Cerebellar nuclear complex (tissue), 1 donor: ENCODE measurements around the gene VTA1.
A peak's percentile ranks its signal among the peaks of the same experiment; 100 is the strongest.
"Not testable (repeated sequence)": the region's sequence is repeated elsewhere in the genome, so short reads cannot be mapped to it uniquely, and the experiment has no call there.

ENCODE experiments used
- DNase-seq, 2 experiments: peaks; one replicate each; lab custom pipeline; 2025; lab: John Stamatoyannopoulos, UW

VTA1 gene, protein sequence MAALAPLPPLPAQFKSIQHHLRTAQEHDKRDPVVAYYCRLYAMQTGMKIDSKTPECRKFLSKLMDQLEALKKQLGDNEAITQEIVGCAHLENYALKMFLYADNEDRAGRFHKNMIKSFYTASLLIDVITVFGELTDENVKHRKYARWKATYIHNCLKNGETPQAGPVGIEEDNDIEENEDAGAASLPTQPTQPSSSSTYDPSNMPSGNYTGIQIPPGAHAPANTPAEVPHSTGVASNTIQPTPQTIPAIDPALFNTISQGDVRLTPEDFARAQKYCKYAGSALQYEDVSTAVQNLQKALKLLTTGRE

DNA sequence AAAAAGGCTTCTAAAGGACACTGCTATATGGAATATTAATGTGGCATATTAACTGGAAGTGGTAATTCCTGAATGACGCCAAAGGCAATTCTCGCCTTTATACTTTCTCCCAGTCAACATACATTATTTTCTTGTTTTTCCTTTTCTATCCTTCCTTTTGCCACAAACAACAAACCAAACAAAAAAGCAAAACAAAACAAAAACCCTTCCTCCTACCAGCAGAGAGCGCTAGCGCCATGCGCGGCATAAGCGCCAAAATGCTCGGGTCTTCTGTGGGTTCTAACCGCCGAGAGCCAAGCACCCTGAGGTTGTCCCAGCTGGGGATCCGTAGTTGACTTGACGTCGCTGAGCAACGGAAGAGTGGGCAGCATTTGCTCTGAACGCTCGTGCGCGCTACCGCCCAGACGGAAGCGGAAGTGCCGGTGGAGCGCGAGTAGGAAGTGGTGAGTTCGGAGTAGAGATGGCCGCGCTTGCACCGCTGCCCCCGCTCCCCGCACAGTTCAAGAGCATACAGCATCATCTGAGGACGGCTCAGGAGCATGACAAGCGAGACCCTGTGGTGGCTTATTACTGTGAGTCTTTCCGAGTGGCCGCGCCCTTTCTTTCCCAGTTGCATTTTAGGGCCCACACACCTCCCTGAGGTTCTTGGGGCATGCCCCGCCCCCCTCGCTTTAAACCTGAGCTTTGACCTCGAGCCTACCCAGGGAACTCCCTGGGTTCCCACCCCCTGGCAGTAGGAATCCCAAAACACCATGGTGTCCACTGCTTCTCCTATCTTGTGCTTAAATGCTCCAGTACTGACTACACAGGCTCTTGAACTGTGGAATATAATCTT lies at the start of gene VTA1, which contains the start of gene NMBR:
Gene VTA1, plus strand, starts transcription at position 436 of the 835 bp plus-strand sequence. Its CDS starts 25 bp downstream, at position 461.
Gene NMBR, minus strand, starts transcription at position 295 of the 835 bp plus-strand sequence. CDS start 58,464 bp downstream, outside the sequence.
- peak; percentile 57 to 90 for DNase-seq

DNA sequence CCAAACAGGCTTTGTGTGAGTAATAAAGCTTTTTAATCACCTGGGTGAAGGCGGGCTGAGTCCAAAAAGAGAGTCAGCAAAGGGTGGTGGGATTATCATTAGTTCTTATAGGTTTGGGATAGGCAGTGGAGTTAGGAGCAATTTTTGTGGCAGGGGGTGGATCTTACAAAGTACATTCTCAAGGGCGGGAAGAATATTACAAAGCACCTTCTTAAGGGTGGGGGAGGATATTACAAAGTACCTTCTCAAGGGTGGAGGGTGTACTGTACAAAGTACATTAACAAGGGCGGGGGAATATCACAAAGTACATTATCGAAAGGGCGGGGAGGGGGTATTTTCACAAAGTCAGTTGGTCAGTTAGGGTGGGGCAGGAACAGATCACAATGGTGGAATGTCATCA lies 42.2 kb upstream of the VTA1 start:
- not testable (repeated sequence) for DNase-seq

GRCh38 chr6:142110820-142111219 lies 36.2 kb upstream of the VTA1 start:
- not testable (repeated sequence) for DNase-seq

DNA sequence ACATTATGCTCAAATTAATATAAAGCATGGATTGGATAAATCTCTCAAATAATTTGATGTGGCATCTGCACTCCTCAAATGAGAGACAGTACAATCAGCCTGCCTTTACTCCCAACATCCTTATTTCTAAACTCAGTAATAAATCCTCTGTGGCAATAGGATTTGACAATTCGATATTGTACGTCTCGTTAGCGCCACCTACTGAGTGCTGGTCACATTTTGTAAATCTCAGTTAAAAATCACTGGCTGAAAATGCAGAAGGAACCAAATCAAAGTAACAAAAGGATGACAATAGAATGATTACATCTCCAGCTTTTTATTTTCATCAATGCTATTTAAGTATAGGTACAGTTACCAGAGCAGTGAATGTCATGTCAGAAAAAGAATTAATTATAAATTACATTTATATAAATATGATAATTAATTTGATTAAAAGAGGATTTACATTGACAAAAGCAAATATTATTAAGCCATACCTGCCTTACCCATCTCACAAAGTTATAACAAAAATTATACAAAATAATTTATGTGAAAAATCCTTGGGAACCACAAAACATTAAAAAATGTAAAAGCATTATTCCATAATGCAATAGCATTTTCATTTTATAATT lies 34.5 kb upstream of the VTA1 start:
- no peak for DNase-seq

GRCh38 chr6:142117366-142117765 lies 29.7 kb upstream of the VTA1 start:
- no peak for DNase-seq

DNA sequence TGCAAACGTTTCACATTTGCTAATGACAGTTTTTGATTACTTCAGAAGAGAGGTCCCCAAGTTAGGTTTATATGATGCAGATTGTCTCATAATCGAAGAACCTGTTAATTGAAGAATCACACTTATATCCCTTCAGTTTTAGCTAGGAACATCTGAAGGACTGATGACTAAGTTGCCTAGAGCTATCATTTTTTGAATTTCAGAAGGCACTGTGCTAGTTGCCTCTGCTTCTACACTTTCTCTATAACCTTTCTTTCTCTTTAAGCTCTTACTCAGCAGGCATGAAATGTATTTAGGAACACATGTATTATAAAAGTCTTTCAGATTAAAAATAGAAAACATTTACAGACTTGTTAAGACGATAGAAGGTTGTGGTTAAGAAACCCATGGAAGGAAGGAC lies 28.7 kb upstream of the VTA1 start:
- DNase-seq, result no peak

GRCh38 chr6:142118925-142119324 lies 28.1 kb upstream of the VTA1 start:
- no peak for DNase-seq

DNA sequence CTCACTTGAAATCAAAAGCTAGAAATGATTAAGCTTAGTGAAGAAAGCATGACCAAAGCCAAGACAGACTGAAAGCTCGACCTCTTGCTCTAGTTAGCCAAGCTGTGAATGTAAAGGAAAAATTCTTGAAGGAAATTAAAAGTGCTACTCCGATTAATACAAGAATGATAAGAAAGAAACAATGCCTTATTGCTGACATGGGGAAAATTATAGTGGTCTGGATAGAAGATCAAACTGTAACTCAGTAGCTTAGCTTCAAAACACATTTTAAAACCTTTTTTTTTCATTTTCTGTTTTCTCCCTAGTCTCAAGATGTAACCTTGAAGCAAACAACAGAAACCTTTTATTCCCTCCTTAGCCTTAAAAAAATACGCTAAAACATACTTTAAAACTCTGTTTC lies 25.7 kb upstream of the VTA1 start:
- DNase-seq, result no peak

GRCh38 chr6:142130814-142131213 lies 16.2 kb upstream of the VTA1 start:
- no peak for DNase-seq

DNA sequence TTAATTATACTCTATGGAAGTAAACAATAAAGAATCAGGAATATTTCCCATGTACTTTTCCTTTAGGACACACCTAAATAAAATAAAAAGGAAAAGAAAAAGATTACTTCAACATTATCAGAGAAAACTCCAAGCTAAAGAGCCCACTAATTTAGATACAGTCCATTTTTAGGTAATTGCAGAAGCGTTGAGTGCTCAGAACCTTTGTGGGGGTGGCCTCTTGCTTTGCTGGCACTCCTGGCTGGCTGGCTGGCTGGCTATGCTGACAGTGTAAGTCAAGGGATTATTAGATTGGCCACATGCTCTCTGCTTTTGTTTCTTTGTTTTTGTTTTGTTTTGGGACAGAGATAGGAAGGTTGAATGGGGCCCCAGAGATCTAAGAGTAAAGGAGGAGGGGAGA lies 14.4 kb upstream of the VTA1 start, which contains the start of gene GJE1:
Gene GJE1, plus strand, starts transcription at position 301 of the 400 bp plus-strand sequence. CDS start 234 bp downstream, outside the sequence.
- DNase-seq, result no peak

DNA sequence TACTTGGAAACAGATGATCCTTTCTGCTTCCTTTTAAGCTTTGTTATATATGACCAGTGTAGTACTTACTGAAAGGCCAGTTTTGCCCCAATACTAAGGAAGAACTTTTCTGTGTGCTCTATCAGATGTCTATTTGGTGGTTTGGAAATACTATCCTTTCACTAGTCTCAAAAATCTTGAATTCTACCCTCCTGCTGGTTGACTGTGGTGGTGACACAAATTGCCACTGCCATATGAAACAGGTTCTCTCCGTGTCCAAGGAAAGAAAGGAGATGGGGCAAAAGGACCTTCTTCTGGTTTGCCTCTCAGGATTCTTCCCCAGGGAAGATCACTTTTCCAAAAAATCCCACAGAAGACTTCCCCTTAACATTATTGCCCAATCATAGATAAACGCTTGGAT lies 8.2 kb upstream of the VTA1 start:
- no peak for DNase-seq

GRCh38 chr6:142141531-142141930 lies 5.5 kb upstream of the VTA1 start:
- DNase-seq, result not testable (repeated sequence)

GRCh38 chr6:142152746-142153145 lies 5.7 kb downstream of the VTA1 start:
- DNase-seq, result no peak

DNA sequence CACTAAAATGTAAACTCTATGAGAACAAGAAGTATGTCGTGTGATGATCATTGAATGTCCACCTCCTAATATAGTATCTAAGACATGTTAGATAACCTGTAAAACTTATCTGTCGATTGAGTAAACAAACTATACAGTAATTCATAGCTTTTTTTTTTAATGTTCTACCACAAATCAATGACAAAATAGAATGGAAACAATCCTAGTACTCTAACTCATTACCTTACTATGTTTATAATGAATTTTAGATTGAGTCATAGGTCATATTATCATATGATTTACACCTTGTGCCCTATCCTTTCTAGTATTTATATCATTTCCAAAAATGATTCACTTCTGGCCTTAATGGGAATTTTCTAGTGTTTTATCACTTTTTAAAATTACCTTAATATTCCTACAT lies 6.1 kb downstream of the VTA1 start:
- no peak for DNase-seq

GRCh38 chr6:142154336-142154735 lies 7.3 kb downstream of the VTA1 start:
- DNase-seq, result no peak

GRCh38 chr6:142155091-142155490 lies 8.0 kb downstream of the VTA1 start:
- DNase-seq, result no peak

DNA sequence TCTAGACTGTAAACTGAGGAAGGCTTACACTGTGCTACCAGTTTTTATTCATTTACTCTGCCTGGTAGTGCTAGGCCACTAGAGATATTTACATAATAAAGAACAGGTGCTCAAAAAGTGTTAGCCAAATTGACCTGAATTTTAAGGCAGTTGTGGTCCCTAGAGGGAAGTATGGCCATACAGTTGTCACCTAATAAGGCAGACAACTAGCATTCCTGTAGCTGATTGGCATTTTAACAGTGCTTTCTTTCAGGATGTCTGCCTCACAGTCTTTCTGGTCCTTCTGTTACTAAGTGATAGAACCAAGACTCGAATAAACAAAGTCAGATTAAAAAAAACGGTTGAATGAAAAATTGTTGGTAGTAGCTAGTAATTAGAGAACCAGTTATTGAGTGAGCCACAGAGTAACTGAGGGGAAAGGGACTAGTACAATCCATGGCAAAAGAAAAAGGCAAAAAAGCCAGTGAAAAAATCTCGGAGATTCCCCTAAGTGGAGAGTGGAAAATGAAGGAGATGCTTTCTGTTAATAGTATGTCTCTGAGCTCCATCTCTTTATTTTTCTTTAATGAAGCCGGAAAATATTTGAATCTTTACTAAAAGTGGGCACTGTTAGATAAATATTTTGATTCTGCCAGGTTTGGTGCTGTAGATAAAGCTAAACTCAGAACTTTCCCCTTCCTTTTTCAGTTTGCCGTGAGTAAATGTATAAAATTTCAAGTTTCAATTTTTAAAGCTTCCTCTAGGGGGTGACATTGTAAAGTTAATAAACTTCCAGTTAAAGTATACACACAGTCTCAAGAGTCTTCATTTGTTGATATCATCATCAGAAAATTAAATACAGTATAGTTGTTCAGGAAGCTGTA lies 9.1 kb downstream of the VTA1 start:
- no peak for DNase-seq

- DNase-seq, result not testable (repeated sequence)
Observed at GRCh38 chr6:142156758-142157068, 9.7 kb downstream of the VTA1 start.

- DNase-seq, result no peak
Observed at GRCh38 chr6:142162780-142163179, 15.7 kb downstream of the VTA1 start.

DNA sequence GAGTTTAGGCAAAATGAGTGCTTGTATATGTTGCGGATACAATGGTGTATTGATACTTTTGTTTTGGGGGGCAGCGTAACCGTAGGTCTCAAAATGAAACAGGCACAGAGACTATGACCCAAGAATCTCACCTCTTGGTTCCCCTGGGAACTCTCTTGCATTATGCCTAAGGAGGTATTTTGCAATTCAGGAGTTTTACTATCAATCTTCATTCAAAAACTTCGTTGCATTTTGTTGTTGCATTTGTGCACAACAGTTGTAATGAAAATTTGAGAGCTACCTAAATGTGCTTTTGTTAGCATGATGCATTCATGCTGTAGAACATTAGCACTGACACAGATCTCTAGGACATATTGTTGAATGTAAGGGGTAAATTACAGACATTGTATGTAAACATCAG lies 18.2 kb downstream of the VTA1 start:
- DNase-seq, result no peak

DNA sequence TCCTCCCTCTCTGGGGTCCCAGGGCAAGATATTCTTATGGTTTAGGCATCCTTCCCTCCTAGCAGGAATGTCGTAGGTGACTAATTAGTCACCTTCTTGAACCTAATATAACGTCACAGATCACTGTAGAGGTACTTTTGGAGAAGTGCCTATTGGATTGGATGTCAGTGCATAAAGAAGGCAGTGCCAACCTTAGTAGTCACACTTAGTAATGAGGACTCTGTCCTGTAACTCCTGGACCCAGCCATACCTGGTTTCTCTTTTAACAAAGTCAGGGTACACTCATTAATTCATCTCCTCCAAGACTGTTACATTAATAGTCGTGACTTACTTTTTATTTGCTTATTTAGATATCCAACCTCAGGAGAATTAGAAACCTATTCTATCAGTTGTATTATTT lies 20.0 kb downstream of the VTA1 start:
- DNase-seq, result no peak

DNA sequence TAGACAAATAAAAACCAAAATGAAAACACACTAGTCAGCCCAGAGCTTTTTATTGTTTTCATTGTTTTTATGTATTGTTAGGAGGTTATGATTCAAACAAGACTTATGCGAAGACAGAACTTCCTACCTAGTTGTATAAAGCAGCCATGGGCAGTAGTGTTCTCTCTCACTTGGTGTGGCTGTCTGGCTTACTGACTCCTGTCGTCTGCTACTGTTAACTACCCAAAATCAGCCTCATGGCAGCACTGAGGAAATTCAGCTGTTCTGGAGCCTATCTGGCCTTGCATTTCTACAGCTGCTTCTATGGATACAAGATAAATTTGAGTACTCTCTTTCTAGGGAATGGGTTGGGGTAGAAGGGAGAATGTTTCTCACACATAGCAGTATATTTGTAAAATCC lies 20.4 kb downstream of the VTA1 start:
- DNase-seq, result no peak
